Karpas-422 (cell line): Measurements from ENCODE around the gene PCDH9. TPM values are rescaled to one million over a fixed set of nuclear protein-coding genes. Genes with fewer than 3 reads are reported as not detected.

Experiments
- DNase-seq: peaks from one replicate; pipeline ENCODE4 v3.0.0-alpha.2; 2015
- H2AFZ ChIP-seq: fragments of 200-600 bp; sonication (generic); 2 replicates; pipeline ENCODE4 v1.6.1; 2014; ENCODE audit warnings: antibody characterized with exemption, low read length, mixed read lengths
- H3K27ac ChIP-seq: fragments of 200-600 bp; sonication (generic); 2 replicates; pipeline ENCODE4 v1.5.1; 2014; ENCODE audit warnings: mild to moderate bottlenecking, low read length, moderate library complexity
- H3K27me3 ChIP-seq: fragments of 200-600 bp; sonication (generic); 2 replicates; pipeline ENCODE4 v1.6.1; 2014; ENCODE audit warnings: low read length, mixed read lengths
- H3K36me3 ChIP-seq: fragments of 200-600 bp; sonication (generic); 2 replicates; pipeline ENCODE4 v1.6.1; 2014; ENCODE audit warnings: low read length, mixed read lengths; ENCODE audit not compliant: insufficient read depth
- H3K4me1 ChIP-seq: fragments of 200-600 bp; sonication (generic); 2 replicates; pipeline ENCODE4 v1.6.1; 2014; ENCODE audit warnings: mild to moderate bottlenecking, low read length, mixed read lengths
- H3K4me2 ChIP-seq: fragments of 200-600 bp; sonication (generic); 2 replicates; pipeline ENCODE4 v1.6.1; 2014; ENCODE audit warnings: low read length, low read depth, mild to moderate bottlenecking; ENCODE audit not compliant: poor library complexity, severe bottlenecking
- H3K4me3 ChIP-seq: fragments of 200-600 bp; sonication (generic); 2 replicates; pipeline ENCODE4 v1.5.1; 2014; ENCODE audit warnings: mild to moderate bottlenecking, antibody characterized with exemption, low read length, mixed read lengths
- H3K79me2 ChIP-seq: fragments of 200-600 bp; sonication (generic); 2 replicates; pipeline ENCODE4 v1.6.1; 2014; ENCODE audit warnings: mild to moderate bottlenecking, low read length, mixed read lengths
- H3K9ac ChIP-seq: fragments of 200-600 bp; sonication (generic); 2 replicates; pipeline ENCODE4 v1.6.0; 2014; ENCODE audit warnings: low read length
- H3K9me2 ChIP-seq: fragments of 200-600 bp; sonication (generic), shearing (Covaris generic); replicated peaks from 2 replicates; pipeline ENCODE4 v1.6.0; 2014; ENCODE audit warnings: mild to moderate bottlenecking, low read length, moderate library complexity; ENCODE audit not compliant: insufficient read depth
- H3K9me3 ChIP-seq: fragments of 300-700, 200-600 bp; sonication (generic); 2 replicates; pipeline ENCODE4 v1.6.1; 2014; ENCODE audit warnings: low read length, mixed read lengths
- H4K20me1 ChIP-seq: fragments of 200-600 bp; sonication (generic); 2 replicates; pipeline ENCODE4 v1.6.1; 2014; ENCODE audit warnings: mild to moderate bottlenecking, antibody characterized with exemption, low read length, low read depth; ENCODE audit not compliant: insufficient read depth
- total RNA-seq: library from RNA; depleted of rRNA; stranded (reverse); fragments of >200 nt; shearing (Covaris generic); gene quantifications from 2 replicates; pipeline ENCODE4 v1.2.3, GENCODE V29; 2014; ENCODE audit warnings: low replicate concordance

The PCDH9 gene
- total RNA-seq, 1 experiment from 2014 or later = 5.8 TPM

GRCh38 chr13:66565279-66565678 lies 664.9 kb downstream of the PCDH9 start:
- Histone ChIP-seq H3K36me3 (no peaks in the 10 kb centered on the region), H3K9me2 (no peaks in the 10 kb centered on the region), H3K4me2 (no peak overlapping the region), H3K79me2 (no peaks in the 10 kb centered on the region), H3K9me3 (peaks cover 3% of the 10 kb centered on the region; the same call in 1 of the 2 replicates), H3K27me3 (no peaks in the 10 kb centered on the region), H3K4me1 (no peaks in the 10 kb centered on the region), H4K20me1 (no peaks in the 10 kb centered on the region), H3K4me3 (no peak overlapping the region), H2AFZ (no peak overlapping the region), H3K9ac (no peak overlapping the region), H3K27ac (no peak overlapping the region)
- no peak for DNase-seq

DNA sequence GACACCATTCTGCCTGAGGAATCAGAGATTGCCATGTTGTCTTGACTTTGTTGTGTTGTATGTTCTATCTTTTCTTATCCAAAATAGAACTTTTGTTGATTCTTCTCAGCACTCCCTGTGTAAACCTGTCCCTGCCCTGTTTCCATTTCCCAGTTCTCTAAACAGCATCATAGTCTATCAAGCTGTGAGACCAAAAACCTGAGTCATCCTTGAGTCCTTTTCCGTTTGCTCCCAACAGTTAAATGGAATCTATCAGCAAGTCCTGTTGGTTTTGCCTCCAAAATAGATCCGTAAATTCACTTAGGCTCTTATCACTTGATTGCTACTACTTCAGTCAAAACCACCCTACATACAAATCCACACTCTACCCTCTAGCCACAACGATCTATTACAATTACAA lies 667.1 kb downstream of the PCDH9 start:
- Histone ChIP-seq H3K4me2 (no peak overlapping the region), H3K27me3 (no peaks in the 10 kb centered on the region), H3K4me1 (peaks cover 10% of the 10 kb centered on the region), H3K9me3 (peaks cover 3% of the 10 kb centered on the region; the same call in 1 of the 2 replicates), H4K20me1 (no peaks in the 10 kb centered on the region), H3K27ac (no peak overlapping the region), H3K36me3 (no peaks in the 10 kb centered on the region), H2AFZ (no peak overlapping the region), H3K9ac (no peak overlapping the region), H3K4me3 (no peak overlapping the region), H3K9me2 (no peaks in the 10 kb centered on the region), H3K79me2 (no peaks in the 10 kb centered on the region)
- DNase-seq = no peak

DNA sequence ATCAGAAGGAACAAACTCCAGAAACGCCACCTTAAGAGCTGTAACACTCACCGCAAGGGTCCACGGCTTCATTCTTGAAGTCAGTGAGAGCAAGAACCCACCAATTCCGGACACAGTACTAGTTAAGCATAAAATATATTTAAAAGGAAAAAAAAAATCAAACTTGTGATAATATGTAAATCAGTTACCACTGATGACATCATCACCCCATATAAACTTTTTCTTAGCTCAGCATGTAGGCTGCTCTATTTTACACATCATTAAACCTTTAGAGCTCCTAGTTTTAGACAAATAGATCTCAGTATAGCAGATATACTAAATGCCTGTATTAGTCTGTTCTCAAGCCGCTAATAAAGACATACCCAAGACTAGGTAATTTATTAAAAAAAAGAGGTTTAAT lies 668.1 kb downstream of the PCDH9 start:
- Histone ChIP-seq H3K9ac (no peak overlapping the region), H3K36me3 (no peaks in the 10 kb centered on the region), H3K27ac (no peak overlapping the region), H3K4me3 (no peak overlapping the region), H3K27me3 (no peaks in the 10 kb centered on the region), H3K9me2 (no peaks in the 10 kb centered on the region), H3K9me3 (no peaks in the 10 kb centered on the region), H4K20me1 (no peaks in the 10 kb centered on the region), H3K79me2 (no peaks in the 10 kb centered on the region), H3K4me2 (no peak overlapping the region), H2AFZ (no peak overlapping the region), H3K4me1 (peaks cover 10% of the 10 kb centered on the region)
- no peak for DNase-seq

- Histone ChIP-seq H3K36me3 (no peaks in the 10 kb centered on the region), H3K4me2 (no peak overlapping the region), H3K27me3 (no peaks in the 10 kb centered on the region), H2AFZ (no peak overlapping the region), H3K9me3 (no peaks in the 10 kb centered on the region), H3K9me2 (no peaks in the 10 kb centered on the region), H3K4me3 (no peak overlapping the region), H4K20me1 (no peaks in the 10 kb centered on the region), H3K27ac (no peak overlapping the region), H3K4me1 (peaks cover 10% of the 10 kb centered on the region), H3K79me2 (no peaks in the 10 kb centered on the region), H3K9ac (no peak overlapping the region)
- no peak for DNase-seq
Observed at GRCh38 chr13:66560991-66561390, 669.1 kb downstream of the PCDH9 start.

DNA sequence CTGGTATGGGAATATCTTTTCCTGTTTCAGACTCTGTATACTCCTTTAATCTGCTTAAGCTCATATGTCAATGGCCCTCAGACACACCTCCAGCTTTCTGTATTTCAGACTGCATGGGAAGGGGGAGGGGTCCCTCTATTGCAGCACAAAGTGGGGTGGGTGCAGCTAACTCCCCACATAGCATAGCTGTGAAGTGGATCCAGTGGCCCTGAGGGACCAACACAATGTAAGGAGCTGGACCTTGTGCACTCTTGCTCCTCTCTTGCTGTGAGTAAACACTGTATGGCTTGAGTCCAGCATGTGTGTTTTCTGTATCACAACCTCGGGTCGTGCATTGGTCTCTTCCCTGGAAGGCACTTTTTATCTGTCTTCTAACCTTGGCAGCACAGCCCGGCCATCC lies 669.9 kb downstream of the PCDH9 start:
- Histone ChIP-seq H3K9me2 (no peaks in the 10 kb centered on the region), H2AFZ (0 out of 2 replicates have a peak overlapping the region, but pooled peaks have one; percentile 36), H3K4me1 (peaks cover 10% of the 10 kb centered on the region), H3K36me3 (no peaks in the 10 kb centered on the region), H3K79me2 (no peaks in the 10 kb centered on the region), H3K27ac (no peak overlapping the region), H4K20me1 (no peaks in the 10 kb centered on the region), H3K9me3 (no peaks in the 10 kb centered on the region), H3K9ac (no peak overlapping the region), H3K4me2 (no peak overlapping the region), H3K27me3 (no peaks in the 10 kb centered on the region), H3K4me3 (no peak overlapping the region)
- DNase-seq = no peak

GRCh38 chr13:66559093-66559492 lies 671.0 kb downstream of the PCDH9 start:
- Histone ChIP-seq H3K4me2 (no peak overlapping the region), H2AFZ (peak overlapping the region; percentile 14; the same call in 1 of the 2 replicates), H4K20me1 (no peaks in the 10 kb centered on the region), H3K79me2 (no peaks in the 10 kb centered on the region), H3K27me3 (no peaks in the 10 kb centered on the region), H3K4me1 (peaks cover 10% of the 10 kb centered on the region), H3K9me2 (no peaks in the 10 kb centered on the region), H3K27ac (no peak overlapping the region), H3K9me3 (no peaks in the 10 kb centered on the region), H3K9ac (no peak overlapping the region), H3K36me3 (no peaks in the 10 kb centered on the region), H3K4me3 (no peak overlapping the region)
- DNase-seq = no peak

DNA sequence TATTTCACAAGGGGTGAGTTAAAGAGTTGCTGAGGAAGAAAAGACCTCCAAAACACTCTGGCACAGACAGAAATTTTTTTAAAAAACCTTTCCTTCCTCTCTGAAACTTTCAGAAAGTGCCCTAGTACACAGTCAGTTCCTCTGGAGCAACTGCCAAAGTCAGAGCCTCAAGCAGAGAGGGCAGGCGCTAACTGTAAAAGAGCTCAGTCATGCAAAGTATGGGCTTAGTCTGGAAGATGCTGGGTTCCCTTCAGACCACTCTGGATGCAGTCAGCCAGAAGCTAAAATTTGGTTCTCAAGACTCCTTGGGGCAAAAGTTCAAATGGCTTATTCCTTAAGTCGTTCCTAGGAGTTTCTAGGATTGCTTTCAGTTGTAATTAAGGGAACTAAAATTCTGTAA lies 671.6 kb downstream of the PCDH9 start:
- H4K20me1 ChIP-seq = no peaks in the 10 kb centered on the region
- H3K9me3 ChIP-seq = no peaks in the 10 kb centered on the region
- no peak overlapping the region for H3K27ac ChIP-seq
- no peaks in the 10 kb centered on the region for H3K9me2 ChIP-seq
- no peak overlapping the region for H3K4me2 ChIP-seq
- peaks cover 10% of the 10 kb centered on the region for H3K4me1 ChIP-seq
- H3K4me3 ChIP-seq = no peak overlapping the region
- 0 out of 2 replicates have a peak overlapping the region, but pooled peaks have one; percentile 14 for H2AFZ ChIP-seq
- H3K27me3 ChIP-seq = no peaks in the 10 kb centered on the region
- no peaks in the 10 kb centered on the region for H3K79me2 ChIP-seq
- no peak overlapping the region for H3K9ac ChIP-seq
- DNase-seq = no peak
- no peaks in the 10 kb centered on the region for H3K36me3 ChIP-seq

GRCh38 chr13:66557357-66557756 lies 672.8 kb downstream of the PCDH9 start:
- Histone ChIP-seq H3K4me1 (peaks cover 10% of the 10 kb centered on the region), H3K9me2 (no peaks in the 10 kb centered on the region), H3K9ac (no peak overlapping the region), H3K27me3 (no peaks in the 10 kb centered on the region), H3K79me2 (no peaks in the 10 kb centered on the region), H3K36me3 (no peaks in the 10 kb centered on the region), H3K4me3 (no peak overlapping the region), H3K27ac (no peak overlapping the region), H4K20me1 (no peaks in the 10 kb centered on the region), H3K9me3 (peaks cover 4% of the 10 kb centered on the region), H2AFZ (no peak overlapping the region), H3K4me2 (no peak overlapping the region)
- DNase-seq = no peak

DNA sequence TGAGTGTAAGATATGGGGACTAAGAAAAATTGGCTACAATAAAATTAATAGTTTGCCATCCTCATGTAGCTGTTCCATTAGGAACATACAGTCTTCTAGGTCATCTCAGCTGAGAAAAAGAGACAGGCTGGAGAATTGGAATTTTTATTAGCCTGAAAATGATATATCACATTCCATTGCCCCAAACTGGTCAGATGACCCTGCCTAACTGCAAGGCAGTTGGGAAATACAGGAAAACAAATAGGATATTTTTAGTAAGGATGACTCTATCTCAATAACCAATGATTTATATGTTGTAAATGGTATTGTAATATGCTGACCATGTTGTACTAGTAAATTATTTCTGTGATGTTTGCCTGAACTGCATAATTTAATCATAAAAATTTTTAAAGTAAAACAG lies 673.8 kb downstream of the PCDH9 start:
- no peaks in the 10 kb centered on the region for H3K27me3 ChIP-seq
- H3K4me2 ChIP-seq = no peak overlapping the region
- H3K4me1 ChIP-seq = peaks cover 10% of the 10 kb centered on the region
- H3K36me3 ChIP-seq = no peaks in the 10 kb centered on the region
- H3K9me2 ChIP-seq = no peaks in the 10 kb centered on the region
- H4K20me1 ChIP-seq = no peaks in the 10 kb centered on the region
- H3K79me2 ChIP-seq = no peaks in the 10 kb centered on the region
- H2AFZ ChIP-seq = no peak overlapping the region
- DNase-seq = no peak
- H3K27ac ChIP-seq = no peak overlapping the region
- H3K9ac ChIP-seq = no peak overlapping the region
- peaks cover 7% of the 10 kb centered on the region for H3K9me3 ChIP-seq
- no peak overlapping the region for H3K4me3 ChIP-seq
